Cardiac muscle cell (in vitro differentiated cells and primary cell): ENCODE measurements around the gene CORIN. TPM values are rescaled to one million over a fixed set of nuclear protein-coding genes. Genes with fewer than 3 reads are reported as not detected.

Experiments
- DNase-seq, 2 donors: peaks; one replicate each; pipeline versions ENCODE4 v3.0.0 to v3.0.0-alpha.2; 2010 to 2017; ENCODE audit warnings: low read depth in 1 of 2, low spot score in 1 of 2
- H3K27ac ChIP-seq: fragments of 200-600 bp; sonication (generic); 2 replicates; pipeline ENCODE4 v1.5.1; 2016
- H3K27me3 ChIP-seq: fragments of 200-600 bp; sonication (generic); 2 replicates; pipeline ENCODE4 v1.6.0; 2016; ENCODE audit warnings: control low read depth
- H3K36me3 ChIP-seq: fragments of 200-600 bp; sonication (generic); 2 replicates; pipeline ENCODE4 v1.5.1; 2016; ENCODE audit warnings: control low read depth
- H3K4me1 ChIP-seq: fragments of 200-600 bp; sonication (generic); 2 replicates; pipeline ENCODE4 v1.8.1; 2017; ENCODE audit warnings: low read depth, mild to moderate bottlenecking, mixed run types
- H3K4me3 ChIP-seq: fragments of 200-600 bp; sonication (generic); 2 replicates; pipeline ENCODE4 v1.5.1; 2016; ENCODE audit warnings: mild to moderate bottlenecking
- H3K9me3 ChIP-seq: fragments of 200-600 bp; sonication (generic); 2 replicates; pipeline ENCODE4 v1.5.1; 2017; ENCODE audit warnings: low read depth, mild to moderate bottlenecking, control low read depth
- CTCF ChIP-seq: IDR thresholded peaks from 2 replicates; pipeline ENCODE4 v1.5.1; 2012; ENCODE audit warnings: low read depth, mild to moderate bottlenecking, low read length
- polyA plus RNA-seq: library from polyadenylated mRNA; unstranded; fragments of >200 nt; fragmentation: Nextera tagmentation; extraction: Ambion mirVana; gene quantifications from 2 replicates; pipeline ENCODE4 v1.2.1, GENCODE V29; 2016
- total RNA-seq: library from RNA; depleted of rRNA; stranded (reverse); fragments of >200 nt; gene quantifications from 2 replicates; pipeline ENCODE4 v1.2.3, GENCODE V29; 2016

CORIN gene
- total and polyA plus RNA-seq, 2 experiments from 2014 or later = 110 to 169 TPM

GRCh38 chr4:47590325-47590724, 247.5 kb downstream of the CORIN start:
- Histone ChIP-seq H3K4me1 (no peaks in the 10 kb centered on the region), H3K4me3 (no peak overlapping the region), H3K27me3 (no peaks in the 10 kb centered on the region), H3K36me3 (peaks cover 13% of the 10 kb centered on the region), H3K9me3 (no peaks in the 10 kb centered on the region), H3K27ac (no peak overlapping the region)
- DNase-seq = no peak
- no peak for TF ChIP-seq CTCF

DNA sequence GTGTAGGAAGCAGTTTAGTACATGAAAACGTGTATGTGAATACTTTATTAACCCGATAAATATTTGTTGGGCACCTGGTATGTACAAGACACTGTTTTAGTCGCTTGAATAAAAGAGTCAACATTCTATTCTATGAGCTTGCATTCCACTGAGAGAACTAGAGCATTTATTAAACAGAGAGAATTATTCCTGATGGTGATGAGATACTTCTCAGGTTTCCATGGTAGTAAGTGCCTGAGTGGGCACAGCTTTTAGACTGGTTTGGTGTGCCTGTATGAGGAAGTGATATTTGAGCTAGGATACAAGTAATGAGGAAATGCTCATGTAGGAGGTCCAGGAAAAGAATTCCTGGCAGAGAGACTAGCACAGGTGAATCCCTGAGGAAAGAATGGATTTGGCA, 258.6 kb downstream of the CORIN start:
- Histone ChIP-seq H3K4me3 (no peak overlapping the region), H3K27me3 (no peaks in the 10 kb centered on the region), H3K36me3 (no peaks in the 10 kb centered on the region), H3K27ac (no peak overlapping the region), H3K4me1 (no peaks in the 10 kb centered on the region), H3K9me3 (no peaks in the 10 kb centered on the region)
- TF ChIP-seq CTCF = no peak
- no peak for DNase-seq

DNA sequence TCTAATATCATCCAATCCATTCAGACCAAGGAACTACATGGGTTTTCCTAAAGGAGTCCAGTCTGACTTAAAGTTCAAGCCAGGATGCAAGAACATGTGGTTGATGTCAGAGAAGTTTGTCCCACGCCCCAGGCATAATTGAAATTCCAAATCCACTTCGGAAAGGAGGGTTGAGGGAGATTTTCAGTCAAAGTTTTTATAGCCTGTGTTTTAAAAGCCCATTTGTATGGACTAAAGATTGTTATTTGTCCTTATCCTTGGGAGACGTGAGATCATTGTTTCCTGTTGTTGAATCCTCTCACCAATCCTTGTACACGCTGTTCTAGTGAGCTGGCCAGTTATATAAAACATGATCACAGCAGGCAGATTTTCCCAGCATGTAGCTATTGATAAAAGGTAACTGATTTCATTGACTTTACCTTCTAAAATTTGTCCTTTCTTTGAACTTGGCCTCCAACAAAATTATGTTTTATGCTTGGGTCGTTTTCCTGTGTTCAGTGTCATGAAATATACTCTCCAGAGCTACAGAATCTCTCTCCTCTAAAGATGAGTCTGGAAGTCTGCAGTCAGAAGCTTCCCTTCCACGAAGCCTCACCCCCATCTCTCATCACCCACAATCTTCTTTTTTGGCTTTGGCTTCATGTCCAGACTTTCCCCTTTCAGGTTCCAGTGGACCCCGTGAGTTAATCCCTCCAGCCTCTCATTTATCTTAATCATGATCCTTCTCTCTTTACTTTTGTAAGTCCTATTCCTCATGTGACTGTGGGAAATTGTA, 259.9 kb downstream of the CORIN start:
- no peaks in the 10 kb centered on the region for H3K27me3 ChIP-seq
- peak in 1 of 2 donors; percentile 87 for DNase-seq
- no peaks in the 10 kb centered on the region for H3K4me1 ChIP-seq
- H3K9me3 ChIP-seq = no peaks in the 10 kb centered on the region
- H3K36me3 ChIP-seq = no peaks in the 10 kb centered on the region
- H3K27ac ChIP-seq = no peak overlapping the region
- TF ChIP-seq CTCF = no peak
- no peak overlapping the region for H3K4me3 ChIP-seq

GRCh38 chr4:47572981-47573380, 264.9 kb downstream of the CORIN start:
- H3K36me3 ChIP-seq = no peaks in the 10 kb centered on the region
- no peaks in the 10 kb centered on the region for H3K27me3 ChIP-seq
- no peak overlapping the region for H3K4me3 ChIP-seq
- no peak for DNase-seq
- no peak for TF ChIP-seq CTCF
- H3K4me1 ChIP-seq = no peaks in the 10 kb centered on the region
- no peaks in the 10 kb centered on the region for H3K9me3 ChIP-seq
- H3K27ac ChIP-seq = no peak overlapping the region

DNA sequence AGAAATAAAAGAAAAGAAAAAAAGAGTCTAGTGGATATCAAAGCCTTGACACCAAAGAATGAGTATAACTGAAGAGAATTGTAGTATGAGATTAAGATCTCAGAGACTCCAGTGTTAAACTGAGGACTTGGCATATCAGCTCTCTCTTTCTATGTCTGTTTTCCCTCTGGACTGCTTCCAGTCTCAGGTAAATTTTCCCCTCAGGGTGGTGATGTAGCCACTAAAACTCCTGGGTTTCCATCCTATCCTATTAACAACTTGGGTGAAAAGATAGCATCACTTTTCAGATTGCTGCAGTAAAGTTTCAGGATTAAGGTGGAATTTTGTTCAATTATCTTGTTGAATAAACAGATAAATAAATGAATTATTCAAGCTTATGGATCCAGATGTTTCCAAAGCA, 267.1 kb downstream of the CORIN start:
- Histone ChIP-seq H3K27ac (no peak overlapping the region), H3K4me1 (no peaks in the 10 kb centered on the region), H3K36me3 (no peaks in the 10 kb centered on the region), H3K4me3 (no peak overlapping the region), H3K27me3 (no peaks in the 10 kb centered on the region), H3K9me3 (no peaks in the 10 kb centered on the region)
- TF ChIP-seq CTCF = no peak
- no peak for DNase-seq
